Esophagus squamous epithelium (tissue), 5 donors: ENCODE measurements around the gene ZC3H18. TPM values are rescaled to one million over a fixed set of nuclear protein-coding genes. Genes with fewer than 3 reads are reported as not detected.

Experiments
- DNase-seq: peaks from one replicate; lab custom pipeline; 2025; lab: John Stamatoyannopoulos, UW
- H3K27ac ChIP-seq, 4 donors: fragments of 200-600 bp; sonication (generic); one replicate each; pipeline ENCODE4 v1.5.1; 2016 to 2019; ENCODE audit warnings: mild to moderate bottlenecking in 1 of 4
- H3K27me3 ChIP-seq, 4 donors: fragments of 200-600 bp; sonication (generic); 1 replicate in 3 of 4; 2 replicates in 1 of 4; pipeline versions ENCODE4 v1.5.1 to v1.6.0; 2017 to 2021; ENCODE audit warnings: antibody characterized with exemption in 1 of 4
- H3K36me3 ChIP-seq, 3 donors: fragments of 200-600 bp; sonication (generic); one replicate each; pipeline ENCODE4 v1.5.1; 2016 to 2019
- H3K4me1 ChIP-seq, 3 donors: fragments of 200-600 bp; sonication (generic); one replicate each; pipeline ENCODE4 v1.5.1; 2017 to 2019
- H3K4me3 ChIP-seq, 4 donors: fragments of 200-600 bp; sonication (generic); 1 replicate in 3 of 4; 2 replicates in 1 of 4; pipeline ENCODE4 v1.5.1; 2016 to 2019; ENCODE audit warnings: mild to moderate bottlenecking in 2 of 4, moderate library complexity in 1 of 4
- H3K9me3 ChIP-seq, 3 donors: fragments of 200-600 bp; sonication (generic); one replicate each; pipeline ENCODE4 v1.5.1; 2016 to 2019
- POLR2A ChIP-seq, 4 donors: fragments of 450-650 bp; IDR thresholded peaks; one replicate each; pipeline ENCODE4 v1.6.1; 2017; ENCODE audit warnings: antibody characterized with exemption in 4 of 4, mild to moderate bottlenecking in 4 of 4, moderate library complexity in 3 of 4
- WGBS, 2 donors: methylation state at CpG; one replicate each; pipeline ENCODE4 v1.1.5; 2018; 5-methylcytosine and 5-hydroxymethylcytosine counted together
- intact Hi-C: fragments of 100-400 bp; cut with DNase I; formaldehyde crosslinking; loops from one replicate; pipeline ENCODE4 v1.15.0; 2022
- total RNA-seq, 4 donors: library from RNA; depleted of rRNA; stranded (reverse); fragments of >200 nt; gene quantifications; one replicate each; pipeline ENCODE4 v1.1.0, GENCODE V29; 2016
- TF ChIP-seq, protein P1 (sequence below), 6 experiments: fragments of 450-650 bp in 4 of 6; fragments of 200-600 bp in 2 of 6; sonication (generic) in 2 of 6; IDR thresholded peaks; one replicate each; pipeline ENCODE4 v1.5.1; 2016 to 2019; ENCODE audit warnings: antibody characterized with exemption in 6 of 6, mild to moderate bottlenecking in 4 of 6, moderate library complexity in 4 of 6
- donor health status: DM: yes; HTN: yes; CAD: no.

The ZC3H18 gene
- total RNA-seq, 4 donors from 2014 or later, result 15.4 to 27.3 (median 17.5) TPM

DNA sequence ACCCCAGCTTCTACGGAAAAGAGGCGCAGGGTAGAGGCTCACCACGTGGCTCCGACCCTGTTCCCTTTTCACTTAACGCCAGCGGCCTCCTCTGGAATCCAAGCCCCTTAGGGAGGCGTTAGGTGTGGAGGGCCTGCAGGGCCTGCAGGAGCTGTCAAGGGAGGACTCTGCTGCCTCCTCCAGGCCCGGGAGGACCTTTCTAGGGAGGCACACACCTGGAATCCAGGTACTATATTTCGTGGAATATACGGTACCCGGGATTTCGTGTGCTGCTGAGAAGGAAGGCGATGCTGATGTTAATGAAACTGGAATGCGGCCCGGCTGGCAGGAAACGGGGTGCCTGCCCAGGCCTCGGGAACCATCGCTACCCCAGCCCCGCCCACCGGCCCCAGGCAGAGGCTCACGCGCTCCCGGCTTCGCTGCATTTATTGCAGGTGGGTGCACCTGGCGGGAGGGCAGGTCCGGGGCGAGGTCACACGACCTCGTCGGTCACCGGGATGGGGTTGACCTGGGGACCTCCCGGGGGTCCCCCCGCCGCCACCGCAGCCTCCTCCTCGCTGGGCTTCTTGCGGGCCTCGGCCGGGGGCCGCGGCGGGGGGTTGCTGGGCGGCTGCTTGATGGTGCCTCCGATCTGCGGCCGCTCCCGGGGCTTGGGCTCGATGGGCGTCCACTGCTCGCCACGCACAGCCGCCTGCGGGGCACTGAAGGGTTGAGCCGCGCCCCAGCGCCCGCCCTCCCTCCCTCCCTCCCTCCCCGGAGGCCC, 72.9 kb downstream of the ZC3H18 start:
- Histone ChIP-seq H3K4me1 (peaks cover 3 to 18% (median 13%) of the 10 kb centered on the region in 3 donors), H3K4me3 (no peak overlapping the region), H3K9me3 (no peaks in the 10 kb centered on the region), H3K27ac (no peak overlapping the region), H3K36me3 (peaks cover 0 to 21% (median 0%) of the 10 kb centered on the region in 3 donors), H3K27me3 (peaks cover 13 to 33% (median 16%) of the 10 kb centered on the region in 4 donors)
- intact Hi-C loops, result no loop called here
- no peak for DNase-seq
- WGBS, 2 donors, result 69 to 72% methylated on average over 13 to 35 of the region's 58 CpGs
- no peak for TF ChIP-seq POLR2A (IDR thresholded peaks at IDR 0.05)

DNA sequence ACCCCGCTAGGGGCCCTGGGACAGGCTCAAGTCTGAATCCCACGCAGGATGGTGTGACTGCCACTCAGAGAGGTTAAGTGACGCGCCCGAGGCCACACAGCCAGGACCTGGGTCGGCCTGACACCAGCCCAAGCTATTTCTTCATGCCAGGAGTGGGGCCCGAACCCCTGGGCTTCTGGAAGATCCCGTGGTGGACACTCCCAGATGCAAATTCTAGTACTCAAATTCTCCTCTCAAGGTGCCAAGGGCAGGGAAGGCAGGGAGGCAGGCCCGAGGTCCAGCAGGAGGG, 73.4 kb downstream of the ZC3H18 start:
- H3K36me3 ChIP-seq, result peaks cover 0 to 21% (median 0%) of the 10 kb centered on the region in 3 donors
- 78% methylated on average over 4 of the region's 9 CpGs; no CpG with 5 or more reads in 1 of the 2 donors for WGBS, 2 donors
- H3K4me3 ChIP-seq, result no peak overlapping the region
- TF ChIP-seq, protein P1, sequence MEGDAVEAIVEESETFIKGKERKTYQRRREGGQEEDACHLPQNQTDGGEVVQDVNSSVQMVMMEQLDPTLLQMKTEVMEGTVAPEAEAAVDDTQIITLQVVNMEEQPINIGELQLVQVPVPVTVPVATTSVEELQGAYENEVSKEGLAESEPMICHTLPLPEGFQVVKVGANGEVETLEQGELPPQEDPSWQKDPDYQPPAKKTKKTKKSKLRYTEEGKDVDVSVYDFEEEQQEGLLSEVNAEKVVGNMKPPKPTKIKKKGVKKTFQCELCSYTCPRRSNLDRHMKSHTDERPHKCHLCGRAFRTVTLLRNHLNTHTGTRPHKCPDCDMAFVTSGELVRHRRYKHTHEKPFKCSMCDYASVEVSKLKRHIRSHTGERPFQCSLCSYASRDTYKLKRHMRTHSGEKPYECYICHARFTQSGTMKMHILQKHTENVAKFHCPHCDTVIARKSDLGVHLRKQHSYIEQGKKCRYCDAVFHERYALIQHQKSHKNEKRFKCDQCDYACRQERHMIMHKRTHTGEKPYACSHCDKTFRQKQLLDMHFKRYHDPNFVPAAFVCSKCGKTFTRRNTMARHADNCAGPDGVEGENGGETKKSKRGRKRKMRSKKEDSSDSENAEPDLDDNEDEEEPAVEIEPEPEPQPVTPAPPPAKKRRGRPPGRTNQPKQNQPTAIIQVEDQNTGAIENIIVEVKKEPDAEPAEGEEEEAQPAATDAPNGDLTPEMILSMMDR (IDR thresholded peaks at IDR 0.05), result no peak
- TF ChIP-seq POLR2A (IDR thresholded peaks at IDR 0.05), result no peak
- H3K4me1 ChIP-seq, result peaks cover 0 to 12% (median 9%) of the 10 kb centered on the region in 3 donors
- H3K9me3 ChIP-seq, result no peaks in the 10 kb centered on the region
- no peak for DNase-seq
- H3K27ac ChIP-seq, result no peak overlapping the region
- H3K27me3 ChIP-seq, result peaks cover 8 to 28% (median 12%) of the 10 kb centered on the region in 4 donors
- intact Hi-C loops, result no loop called here

DNA sequence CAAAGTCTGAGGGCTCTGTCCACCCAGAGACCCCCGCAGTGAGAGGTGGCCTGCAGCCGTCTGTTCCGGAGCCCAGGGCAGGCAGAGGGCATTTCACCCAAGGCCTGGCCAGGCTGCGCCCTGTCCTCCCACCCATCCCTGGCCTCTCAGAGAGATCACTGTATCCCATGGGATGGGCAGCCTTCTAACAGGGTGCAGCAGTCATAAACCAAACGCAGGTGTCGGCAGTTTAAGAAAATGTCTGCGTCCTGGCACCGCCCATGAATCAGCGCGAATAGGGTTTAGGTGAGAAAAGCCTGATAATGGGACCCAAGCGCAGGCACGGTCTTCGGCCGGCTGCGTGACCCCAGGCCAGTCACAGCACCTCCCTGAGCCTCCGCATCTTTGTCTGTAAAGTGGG, 75.3 kb downstream of the ZC3H18 start:
- H3K9me3 ChIP-seq, result no peaks in the 10 kb centered on the region
- peaks cover 0 to 9% (median 2%) of the 10 kb centered on the region in 4 donors for H3K27me3 ChIP-seq
- intact Hi-C loops, result no loop called here
- TF ChIP-seq POLR2A (IDR thresholded peaks at IDR 0.05), result no peak
- TF ChIP-seq, protein P1 (IDR thresholded peaks at IDR 0.05), result no peak
- DNase-seq, result no peak
- H3K4me3 ChIP-seq, result no peak overlapping the region
- no peak overlapping the region for H3K27ac ChIP-seq
- WGBS, 2 donors, result 92 to 98% methylated on average over 10 to 12 of the region's 16 CpGs
- H3K36me3 ChIP-seq, result peaks cover 0 to 21% (median 0%) of the 10 kb centered on the region in 3 donors
- H3K4me1 ChIP-seq, result peaks cover 0 to 14% (median 13%) of the 10 kb centered on the region in 3 donors

DNA sequence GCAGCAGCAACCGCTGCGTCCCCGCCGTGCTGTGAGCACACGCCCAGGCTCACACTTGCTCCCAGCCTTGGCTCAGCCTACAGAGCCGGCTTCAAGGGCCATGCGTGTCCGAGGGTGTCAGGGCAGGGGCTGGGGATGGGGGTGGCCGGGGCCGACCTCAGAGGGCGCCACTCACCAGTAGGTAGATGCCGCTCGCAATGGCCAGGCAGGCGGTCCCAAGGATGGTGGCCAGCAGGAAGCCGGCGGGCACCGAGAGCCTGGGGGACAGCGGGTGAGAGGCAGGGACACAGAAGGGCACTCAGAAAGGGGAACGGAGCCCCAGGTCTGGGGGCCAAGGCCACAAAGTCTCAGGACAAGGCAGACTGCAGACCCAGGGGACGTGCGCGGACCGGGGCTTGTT, 75.7 kb downstream of the ZC3H18 start:
- Histone ChIP-seq H3K27ac (no peak overlapping the region), H3K9me3 (no peaks in the 10 kb centered on the region), H3K27me3 (peaks cover 0 to 5% (median 0%) of the 10 kb centered on the region in 4 donors), H3K4me1 (peaks cover 0 to 19% (median 14%) of the 10 kb centered on the region in 3 donors), H3K4me3 (no peak overlapping the region), H3K36me3 (peaks cover 0 to 21% (median 0%) of the 10 kb centered on the region in 3 donors)
- DNase-seq, result no peak
- TF ChIP-seq POLR2A (IDR thresholded peaks at IDR 0.05), result no peak
- TF ChIP-seq, protein P1 (IDR thresholded peaks at IDR 0.05), result no peak
- WGBS, 2 donors, result 98 to 100% methylated on average over 1 to 9 of the region's 23 CpGs
- intact Hi-C loops, result no loop called here

DNA sequence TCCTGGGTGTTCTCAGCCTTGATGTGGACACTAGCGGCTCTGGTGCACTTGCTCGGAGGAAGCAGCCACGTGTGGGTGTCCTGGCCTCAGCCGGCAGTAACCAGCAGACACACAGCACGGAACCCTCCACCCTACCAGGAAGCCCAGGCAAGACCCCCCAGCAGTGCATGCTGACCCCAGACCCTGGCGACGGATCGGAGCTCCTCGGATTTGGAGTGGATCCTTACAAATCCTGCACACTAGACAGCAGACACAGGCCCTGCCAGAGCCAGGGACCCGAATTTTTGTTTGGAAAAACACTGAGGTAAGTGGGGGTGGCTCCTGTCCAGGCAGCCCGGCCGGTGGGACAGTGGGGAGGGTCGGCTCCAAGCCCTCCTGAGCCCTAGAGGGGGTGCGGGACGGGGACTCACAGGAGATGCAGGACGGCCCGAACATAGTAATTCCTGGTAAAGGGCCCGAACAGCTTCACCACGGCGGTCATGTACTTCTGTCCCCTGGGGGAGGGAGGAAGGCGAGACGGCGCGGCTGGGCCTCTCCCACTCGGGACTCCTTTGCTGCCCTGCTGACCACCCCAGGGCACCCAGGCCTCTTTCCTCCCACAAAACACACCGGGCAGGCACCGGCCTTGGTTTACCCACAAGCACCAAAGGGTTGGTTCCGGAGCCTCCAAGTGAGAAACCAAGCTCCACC, 76.3 kb downstream of the ZC3H18 start:
- Histone ChIP-seq H3K4me1 (peaks cover 5 to 25% (median 18%) of the 10 kb centered on the region in 3 donors), H3K36me3 (peaks cover 0 to 21% (median 0%) of the 10 kb centered on the region in 3 donors), H3K27ac (no peak overlapping the region), H3K27me3 (no peaks in the 10 kb centered on the region), H3K4me3 (no peak overlapping the region), H3K9me3 (no peaks in the 10 kb centered on the region)
- no peak for TF ChIP-seq POLR2A (IDR thresholded peaks at IDR 0.05)
- TF ChIP-seq, protein P1 (IDR thresholded peaks at IDR 0.05), result no peak
- intact Hi-C loops, result no loop called here
- 83 to 88% methylated on average over 12 to 16 of the region's 28 CpGs for WGBS, 2 donors
- no peak for DNase-seq
